ENCODE results near the gene EIF1AD.

- no peak for TF ChIP-seq CTCF (IDR thresholded peaks at IDR 0.05)
- no peak for TF ChIP-seq POLR2A (IDR thresholded peaks at IDR 0.05)
Measured at GRCh38 chr11:66032957-66033735, 31.2 kb upstream of the EIF1AD start.
